Measurements from ENCODE around the gene PTPRF. TPM values are rescaled to one million over a fixed set of nuclear protein-coding genes. Genes with fewer than 3 reads are reported as not detected.

PTPRF gene
- total and polyA plus RNA-seq, 3 donors from 2014 or later = 43.1 to 51.0 (median 45.4) TPM

DNA sequence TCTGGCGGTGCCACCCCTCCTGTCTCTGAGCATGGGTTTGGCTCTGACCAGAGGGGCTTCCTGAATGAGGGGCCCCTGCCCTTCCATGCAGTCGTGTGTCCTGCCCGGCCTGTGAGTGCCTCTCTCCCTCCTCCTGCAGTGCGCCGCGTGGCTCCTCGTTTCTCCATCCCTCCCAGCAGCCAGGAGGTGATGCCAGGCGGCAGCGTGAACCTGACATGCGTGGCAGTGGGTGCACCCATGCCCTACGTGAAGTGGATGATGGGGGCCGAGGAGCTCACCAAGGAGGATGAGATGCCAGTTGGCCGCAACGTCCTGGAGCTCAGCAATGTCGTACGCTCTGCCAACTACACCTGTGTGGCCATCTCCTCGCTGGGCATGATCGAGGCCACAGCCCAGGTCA is 57.9 kb downstream of the PTPRF start:
- TF ChIP-seq, protein P1, sequence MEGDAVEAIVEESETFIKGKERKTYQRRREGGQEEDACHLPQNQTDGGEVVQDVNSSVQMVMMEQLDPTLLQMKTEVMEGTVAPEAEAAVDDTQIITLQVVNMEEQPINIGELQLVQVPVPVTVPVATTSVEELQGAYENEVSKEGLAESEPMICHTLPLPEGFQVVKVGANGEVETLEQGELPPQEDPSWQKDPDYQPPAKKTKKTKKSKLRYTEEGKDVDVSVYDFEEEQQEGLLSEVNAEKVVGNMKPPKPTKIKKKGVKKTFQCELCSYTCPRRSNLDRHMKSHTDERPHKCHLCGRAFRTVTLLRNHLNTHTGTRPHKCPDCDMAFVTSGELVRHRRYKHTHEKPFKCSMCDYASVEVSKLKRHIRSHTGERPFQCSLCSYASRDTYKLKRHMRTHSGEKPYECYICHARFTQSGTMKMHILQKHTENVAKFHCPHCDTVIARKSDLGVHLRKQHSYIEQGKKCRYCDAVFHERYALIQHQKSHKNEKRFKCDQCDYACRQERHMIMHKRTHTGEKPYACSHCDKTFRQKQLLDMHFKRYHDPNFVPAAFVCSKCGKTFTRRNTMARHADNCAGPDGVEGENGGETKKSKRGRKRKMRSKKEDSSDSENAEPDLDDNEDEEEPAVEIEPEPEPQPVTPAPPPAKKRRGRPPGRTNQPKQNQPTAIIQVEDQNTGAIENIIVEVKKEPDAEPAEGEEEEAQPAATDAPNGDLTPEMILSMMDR (IDR thresholded peaks at IDR 0.05) = no peak
- no peak for TF ChIP-seq POLR2A (IDR thresholded peaks at IDR 0.05)
- no peak overlapping the region for H3K4me3 ChIP-seq
- no peaks in the 10 kb centered on the region for H3K4me1 ChIP-seq
- intact Hi-C loops (cut with DNase I; ENCODE audit: low total_unique reads) = no loop called here
- 94 to 95% methylated on average over 14 to 18 of the region's 18 CpGs for WGBS, 2 donors
- no peaks in the 10 kb centered on the region for H3K27me3 ChIP-seq
- no peak for DNase-seq
- no peaks in the 10 kb centered on the region for H3K36me3 ChIP-seq (ENCODE audit: low read depth, missing control alignments)
- H3K27ac ChIP-seq = no peak overlapping the region
- H3K9me3 ChIP-seq = no peaks in the 10 kb centered on the region

DNA sequence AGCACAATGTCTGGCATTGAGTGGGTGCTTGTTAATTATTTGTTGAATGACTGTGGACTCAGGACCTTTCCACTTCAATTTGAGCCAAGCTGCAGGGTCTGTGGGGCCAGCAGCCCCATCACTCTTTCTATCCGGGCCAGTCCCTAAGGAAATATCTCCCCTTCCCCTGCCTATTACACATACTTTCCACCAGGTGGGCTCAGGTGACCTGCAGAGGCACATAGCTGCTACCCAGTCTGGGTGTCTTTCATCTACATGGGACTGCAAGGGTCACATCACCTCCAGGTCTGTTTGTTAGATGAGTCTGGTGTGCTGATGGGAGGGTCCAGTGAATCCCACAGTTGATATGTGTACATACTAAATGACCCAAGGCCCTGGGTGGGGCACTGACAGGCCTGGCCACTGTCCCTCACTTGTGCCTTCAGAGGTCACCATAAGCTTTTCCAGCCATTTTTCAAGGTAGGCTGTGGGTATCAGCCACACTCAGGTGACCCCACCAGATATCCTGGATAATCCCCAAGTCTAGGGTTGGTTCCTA is 59.8 kb downstream of the PTPRF start:
- TF ChIP-seq POLR2A (IDR thresholded peaks at IDR 0.05) = no peak
- TF ChIP-seq, protein P1 (IDR thresholded peaks at IDR 0.05) = no peak
- Histone ChIP-seq H3K27me3 (no peaks in the 10 kb centered on the region), H3K36me3 (ENCODE audit: low read depth, missing control alignments) (no peaks in the 10 kb centered on the region), H3K4me3 (no peak overlapping the region), H3K4me1 (no peaks in the 10 kb centered on the region), H3K9me3 (no peaks in the 10 kb centered on the region), H3K27ac (no peak overlapping the region)
- no peak for DNase-seq
- intact Hi-C loops (cut with DNase I; ENCODE audit: low total_unique reads) = no loop called here
- WGBS, 2 donors = 70 to 71% methylated on average over 1 of the region's 1 CpG

GRCh38 chr1:43591181-43591580 is 60.5 kb downstream of the PTPRF start:
- H3K36me3 ChIP-seq (ENCODE audit: low read depth, missing control alignments) = no peaks in the 10 kb centered on the region
- TF ChIP-seq POLR2A (IDR thresholded peaks at IDR 0.05) = no peak
- TF ChIP-seq, protein P1 (IDR thresholded peaks at IDR 0.05) = no peak
- no peak overlapping the region for H3K27ac ChIP-seq
- no peaks in the 10 kb centered on the region for H3K27me3 ChIP-seq
- H3K4me3 ChIP-seq = no peak overlapping the region
- DNase-seq = no peak
- 95 to 96% methylated on average over 21 to 39 of the region's 39 CpGs for WGBS, 2 donors
- no peaks in the 10 kb centered on the region for H3K9me3 ChIP-seq
- no peaks in the 10 kb centered on the region for H3K4me1 ChIP-seq
- intact Hi-C loops (cut with DNase I; ENCODE audit: low total_unique reads) = no loop called here

GRCh38 chr1:43592051-43592665 is 61.5 kb downstream of the PTPRF start:
- Histone ChIP-seq H3K4me3 (no peak overlapping the region), H3K36me3 (ENCODE audit: low read depth, missing control alignments) (no peaks in the 10 kb centered on the region), H3K27me3 (no peaks in the 10 kb centered on the region), H3K27ac (no peak overlapping the region), H3K4me1 (no peaks in the 10 kb centered on the region), H3K9me3 (no peaks in the 10 kb centered on the region)
- TF ChIP-seq POLR2A (IDR thresholded peaks at IDR 0.05) = no peak
- TF ChIP-seq, protein P1 (IDR thresholded peaks at IDR 0.05) = no peak
- intact Hi-C loops (cut with DNase I; ENCODE audit: low total_unique reads) = no loop called here
- DNase-seq = no peak
- 92 to 98% methylated on average over 6 to 11 of the region's 11 CpGs for WGBS, 2 donors
